Neural crest cell (in vitro differentiated cells): ENCODE measurements around the gene SGTA. TPM values are rescaled to one million over a fixed set of nuclear protein-coding genes. Genes with fewer than 3 reads are reported as not detected.

ENCODE experiments used
- DNase-seq: peaks from one replicate; pipeline ENCODE4 v3.0.0; 2021; ENCODE audit warnings: low read depth, mixed read lengths, low spot score
- H3K27ac Mint-ChIP-seq: one replicate; pipeline ENCODE4 v1.8.0; 2021; ENCODE audit warnings: mild to moderate bottlenecking, mixed read lengths; ENCODE audit not compliant: unreplicated experiment
- H3K27me3 Mint-ChIP-seq: 2 replicates; pipeline ENCODE4 v1.8.0; 2021; ENCODE audit warnings: low read depth, mild to moderate bottlenecking, mixed read lengths
- H3K36me3 Mint-ChIP-seq: 2 replicates; pipeline ENCODE4 v1.8.0; 2021; ENCODE audit warnings: low read depth, mild to moderate bottlenecking, mixed read lengths
- H3K4me1 Mint-ChIP-seq: 2 replicates; pipeline ENCODE4 v1.8.0; 2021; ENCODE audit warnings: mixed read lengths
- H3K4me3 Mint-ChIP-seq: one replicate; pipeline ENCODE4 v1.8.0; 2021; ENCODE audit warnings: mild to moderate bottlenecking, mixed read lengths
- H3K9me3 Mint-ChIP-seq: 2 replicates; pipeline ENCODE4 v1.8.0; 2021; ENCODE audit warnings: mixed read lengths
- CTCF ChIP-seq: fragments of 200-600 bp; sonication (generic); conservative IDR thresholded peaks from 2 replicates; pipeline ENCODE4 v1.5.0; 2021; ENCODE audit warnings: antibody characterized with exemption, mild to moderate bottlenecking
- total RNA-seq: library from RNA; stranded (reverse); gene quantifications from 2 replicates; pipeline ENCODE4 v1.2.1, GENCODE V29; 2021

The SGTA gene
- total RNA-seq, 1 donor from 2014 or later = 89.9 TPM

- Mint-ChIP-seq H3K27ac (no peak overlapping the region), H3K27me3 (peaks cover 39% of the 10 kb centered on the region), H3K9me3 (no peaks in the 10 kb centered on the region), H3K36me3 (no peaks in the 10 kb centered on the region), H3K4me3 (no peak overlapping the region), H3K4me1 (peaks cover 5% of the 10 kb centered on the region)
- TF ChIP-seq CTCF = no peak
- DNase-seq = no peak
Measured at GRCh38 chr19:2726160-2726855, 56.8 kb downstream of the SGTA start.

GRCh38 chr19:2724148-2724557, 58.9 kb downstream of the SGTA start:
- no peak overlapping the region for H3K27ac Mint-ChIP-seq
- no peaks in the 10 kb centered on the region for H3K9me3 Mint-ChIP-seq
- H3K4me1 Mint-ChIP-seq = peaks cover 11% of the 10 kb centered on the region
- peak overlapping the region; percentile 21 for H3K4me3 Mint-ChIP-seq
- H3K36me3 Mint-ChIP-seq = no peaks in the 10 kb centered on the region
- TF ChIP-seq CTCF = no peak
- peaks cover 43% of the 10 kb centered on the region for H3K27me3 Mint-ChIP-seq
- DNase-seq = no peak

GRCh38 chr19:2723747-2724146, 59.3 kb downstream of the SGTA start:
- no peaks in the 10 kb centered on the region for H3K9me3 Mint-ChIP-seq

GRCh38 chr19:2723345-2723715, 59.7 kb downstream of the SGTA start:
- DNase-seq = no peak
- no peak for TF ChIP-seq CTCF
- H3K27me3 Mint-ChIP-seq = peaks cover 43% of the 10 kb centered on the region
- H3K36me3 Mint-ChIP-seq = no peaks in the 10 kb centered on the region
- no peak overlapping the region for H3K4me3 Mint-ChIP-seq
- no peak overlapping the region for H3K27ac Mint-ChIP-seq
- no peaks in the 10 kb centered on the region for H3K9me3 Mint-ChIP-seq
- H3K4me1 Mint-ChIP-seq = peaks cover 11% of the 10 kb centered on the region

More at GRCh38 chr19:2723747-2724146, 59.3 kb downstream of the SGTA start:
- Mint-ChIP-seq H3K27me3 (peaks cover 43% of the 10 kb centered on the region), H3K36me3 (no peaks in the 10 kb centered on the region), H3K4me3 (no peak overlapping the region), H3K4me1 (peaks cover 11% of the 10 kb centered on the region), H3K27ac (no peak overlapping the region)
- TF ChIP-seq CTCF = no peak
- DNase-seq = no peak

- Mint-ChIP-seq H3K4me3 (peak overlapping the region; percentile 34), H3K36me3 (no peaks in the 10 kb centered on the region), H3K4me1 (peaks cover 11% of the 10 kb centered on the region), H3K9me3 (no peaks in the 10 kb centered on the region), H3K27ac (no peak overlapping the region), H3K27me3 (peaks cover 41% of the 10 kb centered on the region)
- TF ChIP-seq CTCF = no peak
- DNase-seq = no peak
Measured at GRCh38 chr19:2722541-2723344, 60.3 kb downstream of the SGTA start.
